Measurements from ENCODE around the gene IGF1R. TPM values are rescaled to one million over a fixed set of nuclear protein-coding genes. Genes with fewer than 3 reads are reported as not detected.

The IGF1R gene
- total RNA-seq, 1 donor from 2014 or later: 23.5 TPM

DNA sequence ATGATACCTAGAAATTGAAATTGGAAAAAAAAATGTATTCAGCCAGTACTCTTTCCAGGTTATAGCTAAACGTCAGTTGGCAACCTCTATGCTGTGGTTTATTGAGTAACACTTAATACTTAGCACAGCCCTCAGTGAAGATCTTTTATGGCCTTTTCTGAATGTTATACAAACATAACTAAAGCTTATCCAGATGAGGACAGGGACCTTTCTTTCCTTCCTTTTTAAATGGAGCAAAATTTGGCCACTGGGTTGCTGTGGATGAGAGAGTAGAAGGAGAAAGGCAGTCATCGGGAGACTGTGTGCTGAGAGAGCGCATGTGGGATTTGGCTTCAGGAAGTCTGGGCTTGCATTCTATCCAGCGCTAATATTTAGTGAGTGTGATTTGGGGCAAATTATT, 36.1 kb downstream of the IGF1R start:
- Histone ChIP-seq H3K4me1 (peaks cover 23% of the 10 kb centered on the region), H3K36me3 (no peaks in the 10 kb centered on the region), H3K9me3 (ENCODE audit: low read depth) (no peaks in the 10 kb centered on the region), H3K9ac (no peak overlapping the region), H3F3A (ENCODE audit: low read depth) (no peaks in the 10 kb centered on the region), H3K79me2 (ENCODE audit: low read depth) (peaks cover 100% of the 10 kb centered on the region), H4K20me1 (ENCODE audit: low read depth) (peaks cover 94% of the 10 kb centered on the region), H3K4me2 (no peak overlapping the region), H3K4me3 (no peak overlapping the region), H3K27ac (no peak overlapping the region), H3K27me3 (no peaks in the 10 kb centered on the region), H2AFZ (replicated peaks) (no peak overlapping the region)
- H3K36me3 Mint-ChIP-seq: peaks cover 14% of the 10 kb centered on the region
- no peak overlapping the region for H3K4me3 Mint-ChIP-seq
- H3K4me1 Mint-ChIP-seq: peaks cover 34% of the 10 kb centered on the region
- no peak overlapping the region for H3K27ac Mint-ChIP-seq
- no peak for DNase-seq (ENCODE audit: low spot score)
- peaks cover 3% of the 10 kb centered on the region for H3K9me3 Mint-ChIP-seq
- TF ChIP-seq EZH2phosphoT487 (IDR thresholded peaks at IDR 0.05): no peak
- no peak for TF ChIP-seq EZH2 (IDR thresholded peaks at IDR 0.05)
- no peak for TF ChIP-seq CTCF (IDR thresholded peaks at IDR 0.05)
- peaks cover 2% of the 10 kb centered on the region for H3K27me3 Mint-ChIP-seq (ENCODE audit: insufficient read depth, low read depth)

DNA sequence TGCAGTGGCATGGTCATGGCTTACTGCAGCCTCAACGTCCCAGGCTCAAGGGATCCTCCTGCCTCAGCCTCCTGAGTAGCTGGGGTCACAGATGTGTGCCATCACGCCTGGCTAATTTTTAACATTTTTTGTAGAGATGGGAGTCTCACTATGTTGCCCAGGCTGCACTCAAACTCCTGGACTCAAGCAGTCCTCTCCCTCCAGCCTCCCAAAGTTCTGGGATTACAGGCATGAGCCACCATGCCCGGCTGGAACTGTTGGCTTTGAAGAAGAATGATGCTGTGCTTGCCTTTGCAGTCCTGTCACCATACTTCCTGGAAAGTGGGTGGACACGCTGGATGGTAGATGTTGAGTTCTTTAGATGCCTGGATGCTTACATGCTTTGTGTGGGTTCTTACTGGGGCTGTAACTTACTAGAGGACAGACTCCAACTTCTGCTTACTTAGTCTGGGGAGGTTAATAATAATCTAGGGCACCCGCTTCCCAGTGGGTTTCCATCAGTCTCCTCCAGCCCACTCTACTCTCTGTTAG, 36.7 kb downstream of the IGF1R start:
- peaks cover 2% of the 10 kb centered on the region for H3K27me3 Mint-ChIP-seq (ENCODE audit: insufficient read depth, low read depth)

GRCh38 chr15:98686983-98687382, 38.6 kb downstream of the IGF1R start:
- H3K4me1 ChIP-seq: peaks cover 23% of the 10 kb centered on the region
- H3K4me1 Mint-ChIP-seq: peaks cover 37% of the 10 kb centered on the region

More for the DNA sequence above, 36.7 kb downstream of the IGF1R start:
- no peak overlapping the region for H3K4me2 ChIP-seq
- peaks cover 14% of the 10 kb centered on the region for H3K36me3 Mint-ChIP-seq
- no peaks in the 10 kb centered on the region for H3F3A ChIP-seq (ENCODE audit: low read depth)
- DNase-seq (ENCODE audit: low spot score): no peak
- TF ChIP-seq EZH2 (IDR thresholded peaks at IDR 0.05): no peak
- no peak for TF ChIP-seq EZH2phosphoT487 (IDR thresholded peaks at IDR 0.05)
- no peak for TF ChIP-seq CTCF (IDR thresholded peaks at IDR 0.05)
- no peak overlapping the region for H3K27ac Mint-ChIP-seq
- H3K4me1 ChIP-seq: peaks cover 23% of the 10 kb centered on the region
- no peaks in the 10 kb centered on the region for H3K36me3 ChIP-seq
- no peak overlapping the region for H3K4me3 Mint-ChIP-seq
- H3K9me3 ChIP-seq (ENCODE audit: low read depth): no peaks in the 10 kb centered on the region
- H2AFZ ChIP-seq (replicated peaks): no peak overlapping the region
- peaks cover 3% of the 10 kb centered on the region for H3K9me3 Mint-ChIP-seq
- peaks cover 37% of the 10 kb centered on the region for H3K4me1 Mint-ChIP-seq
- no peaks in the 10 kb centered on the region for H3K27me3 ChIP-seq
- H3K9ac ChIP-seq: no peak overlapping the region
- no peak overlapping the region for H3K4me3 ChIP-seq
- H3K79me2 ChIP-seq (ENCODE audit: low read depth): peaks cover 100% of the 10 kb centered on the region
- H4K20me1 ChIP-seq (ENCODE audit: low read depth): peaks cover 98% of the 10 kb centered on the region
- no peak overlapping the region for H3K27ac ChIP-seq

More at GRCh38 chr15:98686983-98687382, 38.6 kb downstream of the IGF1R start:
- no peaks in the 10 kb centered on the region for H3K36me3 ChIP-seq
- no peak overlapping the region for H3K9ac ChIP-seq
- no peaks in the 10 kb centered on the region for H3K27me3 ChIP-seq
- H3K36me3 Mint-ChIP-seq: peaks cover 8% of the 10 kb centered on the region
- no peaks in the 10 kb centered on the region for H3K9me3 ChIP-seq (ENCODE audit: low read depth)
- no peak overlapping the region for H3K27ac ChIP-seq
- H3K27me3 Mint-ChIP-seq (ENCODE audit: insufficient read depth, low read depth): peaks cover 2% of the 10 kb centered on the region
- H3K27ac Mint-ChIP-seq: peak overlapping the region; percentile 55
- no peak overlapping the region for H3K4me2 ChIP-seq
- no peak overlapping the region for H3K4me3 Mint-ChIP-seq
- no peak for TF ChIP-seq EZH2phosphoT487 (IDR thresholded peaks at IDR 0.05)
- TF ChIP-seq CTCF (IDR thresholded peaks at IDR 0.05): no peak
- TF ChIP-seq EZH2 (IDR thresholded peaks at IDR 0.05): no peak
- no peak overlapping the region for H2AFZ ChIP-seq (replicated peaks)
- H3K4me3 ChIP-seq: no peak overlapping the region
- DNase-seq (ENCODE audit: low spot score): no peak
- no peaks in the 10 kb centered on the region for H3F3A ChIP-seq (ENCODE audit: low read depth)
- peaks cover 100% of the 10 kb centered on the region for H3K79me2 ChIP-seq (ENCODE audit: low read depth)
- peaks cover 100% of the 10 kb centered on the region for H4K20me1 ChIP-seq (ENCODE audit: low read depth)
- no peaks in the 10 kb centered on the region for H3K9me3 Mint-ChIP-seq

Measured in neural progenitor cell (in vitro differentiated cells).